ENCODE data around the gene LMOD1.
"Not testable (repeated sequence)": the region's sequence is repeated elsewhere in the genome, so short reads cannot be mapped to it uniquely, and the experiment has no call there.

- TF ChIP-seq, protein P1, sequence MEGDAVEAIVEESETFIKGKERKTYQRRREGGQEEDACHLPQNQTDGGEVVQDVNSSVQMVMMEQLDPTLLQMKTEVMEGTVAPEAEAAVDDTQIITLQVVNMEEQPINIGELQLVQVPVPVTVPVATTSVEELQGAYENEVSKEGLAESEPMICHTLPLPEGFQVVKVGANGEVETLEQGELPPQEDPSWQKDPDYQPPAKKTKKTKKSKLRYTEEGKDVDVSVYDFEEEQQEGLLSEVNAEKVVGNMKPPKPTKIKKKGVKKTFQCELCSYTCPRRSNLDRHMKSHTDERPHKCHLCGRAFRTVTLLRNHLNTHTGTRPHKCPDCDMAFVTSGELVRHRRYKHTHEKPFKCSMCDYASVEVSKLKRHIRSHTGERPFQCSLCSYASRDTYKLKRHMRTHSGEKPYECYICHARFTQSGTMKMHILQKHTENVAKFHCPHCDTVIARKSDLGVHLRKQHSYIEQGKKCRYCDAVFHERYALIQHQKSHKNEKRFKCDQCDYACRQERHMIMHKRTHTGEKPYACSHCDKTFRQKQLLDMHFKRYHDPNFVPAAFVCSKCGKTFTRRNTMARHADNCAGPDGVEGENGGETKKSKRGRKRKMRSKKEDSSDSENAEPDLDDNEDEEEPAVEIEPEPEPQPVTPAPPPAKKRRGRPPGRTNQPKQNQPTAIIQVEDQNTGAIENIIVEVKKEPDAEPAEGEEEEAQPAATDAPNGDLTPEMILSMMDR (IDR thresholded peaks at IDR 0.05; ENCODE audit: borderline replicate concordance, extremely low read depth, low read length, poor library complexity, severe bottlenecking): not testable (repeated sequence)
- not testable (repeated sequence) for TF ChIP-seq EZH2 (IDR thresholded peaks at IDR 0.05; ENCODE audit: borderline replicate concordance, low read depth, low read length, severe bottlenecking)
Observed at GRCh38 chr1:201901036-201901435, 45.3 kb downstream of the LMOD1 start.

All from DND-41 (cell line).